GM12872 (cell line): ENCODE data around the gene FGF8.
A peak's percentile ranks its signal among the peaks of the same experiment; 100 is the strongest.

Source experiments
- TF ChIP-seq, protein P1 (sequence below): IDR thresholded peaks from 3 replicates; pipeline ENCODE4 v1.5.1; 2011; ENCODE audit warnings: low read depth, mild to moderate bottlenecking, low read length, moderate library complexity; ENCODE audit not compliant: insufficient read depth

The FGF8 gene

DNA sequence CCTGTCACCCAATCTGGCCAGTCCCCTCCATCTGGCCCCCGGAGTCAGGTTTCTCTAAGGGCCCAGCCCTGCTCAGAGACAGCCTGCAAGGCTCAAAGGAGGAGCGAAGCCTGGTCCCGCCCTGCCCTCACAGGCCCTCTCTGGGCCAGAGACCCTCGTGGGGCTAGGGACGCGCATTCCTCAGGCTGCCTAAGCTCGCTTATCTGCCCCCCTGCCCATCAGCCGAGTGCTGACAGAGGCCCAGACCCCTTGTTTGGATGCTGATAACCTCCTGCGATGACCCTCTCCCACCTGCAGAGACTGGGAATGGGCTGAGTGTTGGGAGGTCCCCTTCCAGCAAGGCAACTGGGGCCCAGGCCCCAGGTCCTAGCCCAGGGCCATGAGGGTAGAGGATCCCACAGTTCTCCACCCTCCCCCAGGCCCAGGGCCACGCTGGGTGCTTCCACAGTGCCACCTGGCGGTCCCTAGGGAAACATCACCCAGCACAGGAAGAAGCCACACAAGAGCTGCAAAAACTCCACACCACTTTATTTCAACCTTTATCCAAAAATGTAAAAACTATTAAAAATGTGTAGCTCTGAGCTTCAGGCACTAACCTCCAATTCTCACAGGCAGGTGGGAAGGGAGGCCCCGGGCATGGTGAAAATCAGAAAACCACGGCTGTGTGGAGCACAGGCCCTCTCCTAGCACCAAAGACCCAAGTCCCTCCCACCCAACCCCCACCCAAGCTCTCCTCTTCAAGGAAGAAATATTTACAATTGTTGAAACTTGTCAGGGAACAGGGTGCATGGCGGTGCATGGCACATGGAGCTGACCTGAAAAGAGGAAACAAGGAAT lies 5.1 kb upstream of the FGF8 start:
- TF ChIP-seq, protein P1, sequence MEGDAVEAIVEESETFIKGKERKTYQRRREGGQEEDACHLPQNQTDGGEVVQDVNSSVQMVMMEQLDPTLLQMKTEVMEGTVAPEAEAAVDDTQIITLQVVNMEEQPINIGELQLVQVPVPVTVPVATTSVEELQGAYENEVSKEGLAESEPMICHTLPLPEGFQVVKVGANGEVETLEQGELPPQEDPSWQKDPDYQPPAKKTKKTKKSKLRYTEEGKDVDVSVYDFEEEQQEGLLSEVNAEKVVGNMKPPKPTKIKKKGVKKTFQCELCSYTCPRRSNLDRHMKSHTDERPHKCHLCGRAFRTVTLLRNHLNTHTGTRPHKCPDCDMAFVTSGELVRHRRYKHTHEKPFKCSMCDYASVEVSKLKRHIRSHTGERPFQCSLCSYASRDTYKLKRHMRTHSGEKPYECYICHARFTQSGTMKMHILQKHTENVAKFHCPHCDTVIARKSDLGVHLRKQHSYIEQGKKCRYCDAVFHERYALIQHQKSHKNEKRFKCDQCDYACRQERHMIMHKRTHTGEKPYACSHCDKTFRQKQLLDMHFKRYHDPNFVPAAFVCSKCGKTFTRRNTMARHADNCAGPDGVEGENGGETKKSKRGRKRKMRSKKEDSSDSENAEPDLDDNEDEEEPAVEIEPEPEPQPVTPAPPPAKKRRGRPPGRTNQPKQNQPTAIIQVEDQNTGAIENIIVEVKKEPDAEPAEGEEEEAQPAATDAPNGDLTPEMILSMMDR, result peak; percentile 97

DNA sequence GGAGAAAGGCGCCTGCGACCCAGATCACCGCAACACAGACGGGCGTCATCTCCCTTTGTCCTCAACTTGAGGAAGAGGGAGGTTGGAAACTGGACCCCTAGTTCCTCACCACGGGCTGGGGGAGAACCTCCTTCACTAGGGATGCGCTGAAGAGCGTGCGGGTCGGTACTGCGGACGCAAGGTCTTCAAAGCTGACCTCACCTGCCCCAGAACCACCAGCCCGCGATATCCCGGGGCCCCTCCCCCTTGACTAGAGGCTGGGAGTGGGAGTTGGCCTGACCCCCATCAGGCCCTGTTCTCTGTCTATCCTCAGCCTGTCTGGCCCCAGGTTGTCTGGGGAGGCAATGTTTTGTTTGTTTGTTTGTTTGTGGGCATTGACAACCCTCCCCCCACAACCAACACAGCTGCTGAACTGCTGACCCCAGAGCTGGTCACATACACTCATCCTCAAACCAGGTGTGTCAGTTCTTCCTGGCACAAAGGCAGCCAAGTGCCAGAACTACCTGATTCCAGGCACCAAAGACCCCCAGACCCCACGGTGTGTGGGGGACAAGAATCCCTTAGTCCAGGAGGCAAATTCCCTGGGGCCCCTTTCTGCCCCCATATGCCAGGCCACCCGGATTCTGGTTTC lies 4.4 kb upstream of the FGF8 start:
- TF ChIP-seq, protein P1, result no peak

DNA sequence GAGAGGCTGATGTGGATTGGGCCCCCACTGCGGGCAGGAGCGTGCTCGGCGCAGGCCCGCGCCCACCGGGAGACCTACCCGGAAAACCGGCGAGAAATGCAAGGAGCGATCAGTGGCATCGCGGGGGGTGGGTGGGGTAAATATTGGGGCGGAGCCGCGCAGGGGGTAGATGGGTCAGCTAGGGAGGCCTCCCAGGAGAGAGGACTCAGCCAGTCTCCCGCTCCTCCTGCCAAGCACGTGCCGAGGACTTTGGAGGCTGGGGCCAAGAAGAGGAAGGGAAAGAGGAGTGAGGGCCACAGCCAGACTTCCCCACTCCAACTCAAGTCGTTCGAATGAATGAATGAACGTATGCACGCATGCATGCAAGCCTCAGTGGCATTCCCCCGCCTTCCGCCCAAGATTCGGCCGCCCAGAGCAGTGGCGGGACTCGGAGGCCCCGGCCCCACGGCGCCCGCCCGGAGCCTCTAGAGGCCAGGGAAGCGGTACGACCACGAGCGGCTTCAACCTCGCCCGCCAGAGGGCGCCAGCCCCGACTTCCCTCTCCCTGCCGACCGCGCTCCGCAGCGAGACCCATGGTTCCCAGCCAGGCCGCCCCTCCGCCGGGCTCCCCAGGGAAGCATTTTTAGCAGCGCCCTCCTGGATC lies 3.8 kb upstream of the FGF8 start:
- TF ChIP-seq, protein P1, result peak; percentile 92

DNA sequence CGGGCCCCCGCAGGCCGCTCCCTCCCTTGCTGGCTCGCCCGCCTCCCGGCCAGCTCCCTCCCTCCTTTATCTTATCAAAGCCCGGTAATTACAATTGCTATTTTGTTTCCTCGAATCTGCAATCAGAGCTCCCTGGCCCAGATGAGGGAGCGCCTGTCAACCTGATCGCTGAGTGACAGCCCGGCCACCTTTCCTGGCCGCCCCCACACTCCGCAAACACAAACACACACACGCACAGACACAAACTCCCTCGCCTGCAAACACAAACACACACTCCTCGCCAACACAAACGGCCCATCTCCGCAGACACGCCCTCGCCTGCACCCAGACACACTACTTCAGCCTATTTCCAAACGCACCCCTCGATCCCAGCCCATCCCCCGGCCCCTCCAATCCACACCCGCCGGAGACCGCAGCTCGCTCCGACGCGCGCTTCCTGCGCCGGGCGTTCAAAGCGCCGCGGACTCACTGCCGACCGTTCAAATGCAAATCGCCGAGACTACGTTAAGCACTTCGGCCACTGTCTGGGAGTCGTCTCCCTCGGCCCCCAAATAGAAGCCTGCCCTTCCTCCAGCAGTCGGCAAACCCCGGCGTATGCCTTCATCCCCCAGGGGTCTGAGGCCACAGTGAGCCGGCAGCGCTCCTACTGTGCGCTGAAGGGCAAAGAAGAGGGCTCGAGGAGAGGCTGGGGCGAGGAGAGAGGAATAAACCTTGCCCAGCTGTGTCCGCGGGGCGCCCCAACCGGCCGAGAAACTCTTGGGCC lies 3.0 kb upstream of the FGF8 start:
- TF ChIP-seq, protein P1, result no peak

DNA sequence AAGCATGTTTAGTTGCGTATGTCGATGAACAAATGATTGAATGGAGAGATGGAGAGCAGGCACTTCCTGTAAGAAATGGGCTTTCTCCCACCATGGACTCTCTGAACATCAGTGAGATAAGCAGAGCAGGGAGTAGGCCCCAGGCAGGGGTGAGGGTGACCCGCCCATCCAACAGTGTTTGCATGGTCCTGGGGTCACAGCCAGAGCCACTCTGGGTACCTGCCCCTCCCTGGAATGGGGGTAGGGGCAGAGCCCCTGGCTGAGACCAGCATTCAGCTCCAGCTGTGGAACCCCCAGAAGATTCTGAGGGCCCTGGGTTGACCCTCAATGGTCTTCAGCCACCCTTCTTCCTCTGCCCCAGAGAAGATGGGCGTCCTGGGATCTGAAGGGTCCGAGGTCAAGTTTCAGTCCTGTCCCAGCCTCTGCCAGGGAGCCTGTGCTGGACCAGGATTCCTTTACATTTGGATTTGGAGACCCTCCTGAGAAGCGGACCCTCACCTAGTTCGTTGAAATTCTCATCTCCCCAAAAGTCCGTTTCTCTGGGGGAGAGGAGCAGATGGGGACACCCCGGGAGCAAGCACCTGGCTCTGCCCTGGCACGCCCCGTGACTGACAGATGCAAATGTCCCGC lies 2.4 kb upstream of the FGF8 start:
- TF ChIP-seq, protein P1, result no peak

DNA sequence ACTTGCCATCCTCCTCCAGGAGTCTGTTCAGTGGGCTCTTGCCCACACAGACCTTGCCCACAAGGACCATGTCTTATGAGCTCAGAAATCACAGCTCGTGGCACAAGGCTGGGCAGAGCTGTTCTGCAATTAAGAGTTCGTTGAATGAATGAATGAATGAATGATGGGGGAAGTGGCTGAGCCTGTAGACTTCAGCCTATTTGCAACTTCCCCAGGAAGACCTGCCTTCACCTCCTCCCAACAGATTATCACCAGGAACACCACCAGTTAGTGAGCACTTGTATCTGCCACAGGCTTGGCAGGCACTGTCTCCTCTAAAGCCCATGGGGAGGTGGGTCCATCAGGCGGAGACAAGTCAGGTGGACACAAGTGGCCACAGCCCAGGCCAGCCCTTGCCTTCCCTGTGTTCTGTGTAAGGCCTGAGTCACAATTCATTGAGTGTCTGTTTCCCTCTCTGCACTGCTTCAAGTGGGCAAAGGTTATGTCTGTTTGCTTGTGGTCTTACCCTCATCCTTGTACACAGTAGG lies 1.8 kb upstream of the FGF8 start:
- TF ChIP-seq, protein P1, result no peak
